GM19043 (cell line): ENCODE data around the gene ZSCAN5B.
"Not testable (repeated sequence)": the region's sequence is repeated elsewhere in the genome, so short reads cannot be mapped to it uniquely, and the experiment has no call there.

Experiments
- ATAC-seq: cut with Tn5 transposase; IDR thresholded peaks from one replicate; pipeline ENCODE4 v1.9.1; 2021; ENCODE audit warnings: low read depth; ENCODE audit not compliant: unreplicated experiment

Gene ZSCAN5B, protein sequence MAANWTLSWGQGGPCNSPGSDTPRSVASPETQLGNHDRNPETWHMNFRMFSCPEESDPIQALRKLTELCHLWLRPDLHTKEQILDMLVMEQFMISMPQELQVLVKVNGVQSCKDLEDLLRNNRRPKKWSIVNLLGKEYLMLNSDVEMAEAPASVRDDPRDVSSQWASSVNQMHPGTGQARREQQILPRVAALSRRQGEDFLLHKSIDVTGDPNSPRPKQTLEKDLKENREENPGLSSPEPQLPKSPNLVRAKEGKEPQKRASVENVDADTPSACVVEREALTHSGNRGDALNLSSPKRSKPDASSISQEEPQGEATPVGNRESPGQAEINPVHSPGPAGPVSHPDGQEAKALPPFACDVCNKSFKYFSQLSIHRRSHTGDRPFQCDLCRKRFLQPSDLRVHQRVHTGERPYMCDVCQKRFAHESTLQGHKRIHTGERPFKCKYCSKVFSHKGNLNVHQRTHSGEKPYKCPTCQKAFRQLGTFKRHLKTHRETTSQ

GRCh38 chr19:56197646-56198045 is at the start of gene ZSCAN5B:
ZSCAN5B (minus strand) TSS chr19:56197783; CDS start chr19:56193052, 4,731 bp downstream.
- not testable (repeated sequence) for ATAC-seq

- not testable (repeated sequence) for ATAC-seq
Measured at GRCh38 chr19:56245764-56246163, 48.2 kb upstream of the ZSCAN5B start.

DNA sequence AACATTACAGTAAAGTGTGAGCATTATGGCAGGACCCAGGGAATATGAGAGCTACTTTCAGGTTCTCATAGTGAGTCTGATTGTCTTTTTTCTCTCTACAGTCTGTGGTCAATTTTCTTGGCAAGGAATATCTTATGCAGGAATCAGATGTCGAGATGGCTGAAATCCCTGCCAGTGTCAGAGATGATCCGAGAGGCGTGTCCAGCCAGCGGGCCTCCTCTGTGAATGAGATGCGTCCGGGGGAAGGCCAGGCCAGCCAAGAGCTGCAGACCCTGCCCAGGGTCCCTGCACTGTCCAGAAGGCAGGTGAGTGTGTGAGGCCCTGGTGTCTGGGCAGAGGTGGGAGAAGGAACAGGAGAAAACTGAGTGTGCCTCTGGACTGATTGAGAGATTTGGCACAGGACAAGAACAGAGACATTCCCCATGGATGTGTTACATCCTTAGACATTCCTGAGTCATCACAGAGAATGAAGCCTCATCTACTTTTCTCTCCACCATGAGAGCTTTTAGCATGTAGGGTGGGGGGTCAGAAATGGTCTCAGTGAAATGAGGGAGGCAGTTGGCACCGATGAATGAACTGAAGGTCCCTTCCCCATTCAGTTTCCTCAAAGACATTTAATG is 47.6 kb upstream of the ZSCAN5B start:
- no peak for ATAC-seq

DNA sequence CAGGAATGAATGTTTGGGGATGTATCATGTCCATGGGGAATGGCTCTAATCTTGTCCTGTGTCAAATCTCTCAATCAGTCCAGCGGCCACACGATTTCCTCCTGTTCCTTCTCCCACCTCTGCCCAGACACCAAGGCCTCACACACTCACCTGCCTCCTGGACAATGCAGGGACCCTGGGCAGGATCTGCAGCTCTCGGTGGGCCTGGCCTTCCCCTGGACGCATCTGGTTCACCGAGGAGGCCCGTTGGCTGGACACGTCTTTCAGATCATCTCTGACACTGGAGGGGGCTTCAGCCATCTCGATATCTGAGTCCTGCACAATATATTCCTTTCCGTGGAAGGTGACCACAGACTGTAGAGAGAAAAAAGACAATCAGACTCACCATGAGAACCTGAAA is 25.9 kb upstream of the ZSCAN5B start:
- ATAC-seq: no peak

GRCh38 chr19:56222901-56223300 is 25.3 kb upstream of the ZSCAN5B start:
- no peak for ATAC-seq

DNA sequence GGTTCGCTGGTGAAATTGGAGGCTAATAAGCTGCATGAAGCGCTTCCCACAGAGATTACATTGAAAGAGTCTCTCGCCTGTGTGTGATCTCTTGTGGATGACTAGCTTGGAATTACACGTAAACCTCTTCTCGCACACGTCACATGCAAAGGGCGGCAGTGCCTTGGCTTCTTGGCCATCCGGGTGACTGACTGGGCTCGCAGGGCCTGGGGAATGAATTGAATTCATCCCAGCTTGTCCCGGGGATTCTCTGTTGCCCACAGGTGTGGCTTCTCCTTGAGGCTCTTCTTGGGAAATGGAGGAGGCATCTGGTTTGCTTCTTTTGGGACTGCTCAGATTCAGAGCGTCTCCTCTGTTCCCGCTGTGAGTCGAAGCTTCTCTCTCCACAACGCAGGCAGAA is 24.3 kb upstream of the ZSCAN5B start:
- ATAC-seq: no peak

GRCh38 chr19:56221442-56221841 is 23.9 kb upstream of the ZSCAN5B start:
- ATAC-seq: not testable (repeated sequence)

DNA sequence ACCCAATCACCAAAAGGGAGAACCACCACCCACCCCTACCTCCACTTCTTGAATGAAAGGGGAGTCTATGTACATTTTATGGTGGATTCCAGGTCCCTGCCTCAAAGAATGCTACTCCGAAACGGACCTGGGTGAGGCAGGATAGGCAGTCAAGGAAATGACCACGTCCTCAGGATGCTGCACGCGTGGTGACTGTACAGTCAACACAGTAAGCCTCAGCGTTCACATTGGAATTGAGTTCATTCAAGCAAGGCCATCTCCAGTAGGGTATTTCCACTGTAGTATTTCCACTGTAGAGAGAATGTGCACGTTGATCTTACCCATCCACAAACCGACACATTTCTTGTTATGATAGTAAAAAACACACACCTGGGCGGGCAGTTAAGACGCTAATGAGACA is 21.4 kb upstream of the ZSCAN5B start:
- no peak for ATAC-seq

GRCh38 chr19:56217039-56217949 is 19.7 kb upstream of the ZSCAN5B start:
- ATAC-seq: no peak

- ATAC-seq: no peak
Measured at GRCh38 chr19:56211718-56212117, 14.1 kb upstream of the ZSCAN5B start.

DNA sequence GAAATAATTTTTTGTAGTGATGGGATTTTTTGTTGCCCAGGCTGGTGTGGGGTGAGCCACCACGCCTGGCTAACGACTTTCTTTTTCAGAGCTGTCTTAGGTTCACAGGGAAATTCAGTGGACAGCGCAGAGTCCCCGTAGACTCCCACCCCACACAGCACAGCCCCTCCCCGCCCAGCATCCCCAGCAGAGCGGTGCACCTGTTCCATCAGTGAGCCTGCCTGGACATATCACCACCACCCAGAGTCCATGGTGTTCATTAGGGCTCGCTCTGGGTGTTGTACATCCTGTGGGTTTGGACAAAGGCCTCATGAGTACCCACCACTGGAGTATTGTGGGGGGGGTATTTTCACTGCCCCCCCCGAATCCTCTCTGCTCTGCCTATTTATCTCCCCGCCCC is 12.5 kb upstream of the ZSCAN5B start:
- ATAC-seq: not testable (repeated sequence)

DNA sequence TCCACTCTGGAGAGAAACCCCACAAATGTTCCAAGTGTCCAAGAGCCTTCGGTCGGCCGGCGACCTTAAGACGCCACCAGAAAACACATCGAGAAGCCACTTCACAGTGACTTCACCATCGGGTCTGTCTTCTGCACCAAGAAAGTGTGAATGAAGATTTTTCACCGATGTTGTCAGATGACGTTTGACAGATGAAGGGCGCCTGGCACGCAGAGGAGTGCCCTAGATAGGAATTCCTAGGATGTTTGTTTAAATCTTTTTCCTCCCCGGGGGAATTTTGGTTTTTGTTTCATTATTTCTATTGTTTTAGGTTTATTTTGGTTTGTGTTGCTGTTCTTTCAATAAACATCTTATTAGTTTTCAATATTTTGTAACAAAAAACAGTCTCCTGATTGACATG is 11.5 kb upstream of the ZSCAN5B start:
- no peak for ATAC-seq

GRCh38 chr19:56207581-56207980 is 10.0 kb upstream of the ZSCAN5B start:
- not testable (repeated sequence) for ATAC-seq

DNA sequence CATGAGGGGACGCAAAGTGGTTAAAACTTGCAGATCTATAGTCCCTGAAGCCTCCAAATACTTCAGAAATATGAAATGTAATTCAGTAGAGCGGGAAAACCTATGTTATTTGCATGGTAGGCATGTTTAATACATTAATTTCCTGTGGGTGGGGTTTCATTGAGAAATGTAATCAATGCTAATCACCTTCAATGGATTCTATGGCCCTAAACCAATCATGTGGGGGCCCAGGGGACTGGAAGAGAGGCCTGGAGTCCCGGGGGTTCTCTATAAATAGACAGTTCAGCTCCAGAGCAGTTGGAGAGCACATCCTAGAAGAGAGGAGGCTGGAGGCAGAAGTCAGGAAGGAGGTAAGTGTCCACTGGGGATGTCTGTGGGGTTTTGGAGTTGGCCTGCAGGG is 4.4 kb upstream of the ZSCAN5B start, which contains the start of gene ZSCAN5C:
Gene ZSCAN5C (plus strand): TSS at position 301 of the 400 bp plus-strand sequence. CDS start 3,641 bp downstream, outside the sequence.
- no peak for ATAC-seq

GRCh38 chr19:56199687-56200086 is 2.1 kb upstream of the ZSCAN5B start:
- ATAC-seq: no peak

DNA sequence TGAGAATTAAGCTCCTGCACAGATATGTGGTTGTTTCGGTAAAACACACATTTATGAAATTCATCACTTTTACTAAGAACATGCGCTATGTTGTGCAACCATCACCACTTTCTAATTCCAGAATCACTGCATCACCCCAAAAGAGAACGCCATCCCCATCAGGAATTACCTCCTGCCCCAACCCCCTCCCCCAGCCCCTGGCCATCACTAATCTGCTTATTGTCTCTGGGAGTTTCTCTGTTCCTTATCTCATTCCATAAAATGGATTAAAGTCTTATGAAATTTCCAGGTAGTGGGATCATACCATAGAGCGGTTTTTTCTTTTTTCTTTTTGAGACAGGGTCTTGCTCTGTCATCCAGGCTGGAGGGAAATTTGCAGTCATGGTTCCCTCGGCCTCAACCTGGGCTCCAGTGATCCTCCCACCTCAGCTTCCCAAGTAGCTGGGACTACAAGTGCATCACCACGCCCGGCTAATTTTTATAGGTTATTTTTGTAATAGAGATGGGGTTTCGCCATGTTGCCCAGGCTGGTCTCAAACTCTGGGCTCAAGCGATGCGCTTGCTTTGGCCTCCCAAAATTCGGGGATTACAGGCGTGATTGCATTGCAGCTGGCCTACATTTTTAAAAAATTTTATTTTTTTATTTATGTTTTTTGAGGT is 3.5 kb downstream of the ZSCAN5B start:
- no peak for ATAC-seq

GRCh38 chr19:56191711-56192110 is 5.9 kb downstream of the ZSCAN5B start:
- ATAC-seq: no peak

- ATAC-seq: no peak
Measured at GRCh38 chr19:56191115-56191514, 6.5 kb downstream of the ZSCAN5B start.

DNA sequence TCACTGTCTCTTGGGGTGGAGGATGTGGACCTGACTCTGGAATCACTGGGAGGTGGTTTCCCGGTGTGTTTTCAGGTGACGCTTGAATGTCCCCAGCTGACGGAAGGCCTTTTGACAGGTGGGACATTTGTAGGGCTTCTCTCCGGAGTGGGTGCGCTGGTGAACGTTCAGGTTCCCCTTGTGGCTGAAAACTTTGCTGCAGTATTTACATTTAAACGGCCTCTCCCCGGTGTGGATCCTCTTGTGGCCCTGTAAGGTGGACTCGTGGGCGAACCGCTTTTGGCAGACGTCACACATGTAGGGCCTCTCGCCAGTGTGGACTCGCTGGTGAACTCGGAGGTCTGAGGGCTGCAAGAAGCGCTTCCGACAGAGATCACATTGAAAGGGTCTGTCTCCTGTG is 7.8 kb downstream of the ZSCAN5B start:
- no peak for ATAC-seq

- no peak for ATAC-seq
Measured at GRCh38 chr19:56177564-56178243, 19.9 kb downstream of the ZSCAN5B start.
